ENCODE measurements around the gene NLN.
"Not testable (repeated sequence)": the region's sequence is repeated elsewhere in the genome, so short reads cannot be mapped to it uniquely, and the experiment has no call there.

Gene NLN

GRCh38 chr5:65791712-65792673 is 70.0 kb downstream of the NLN start:
- Histone ChIP-seq H3K4me3 (ENCODE audit: low read length) (no peak overlapping the region), H3K4me1 (ENCODE audit: insufficient read depth, low read length) (peaks cover 10% of the 10 kb centered on the region), H3K36me3 (ENCODE audit: insufficient read depth, low read length) (peaks cover 35% of the 10 kb centered on the region), H3K9me3 (ENCODE audit: low read length) (no peaks in the 10 kb centered on the region), H3K27me3 (ENCODE audit: insufficient read depth, low read length) (no peaks in the 10 kb centered on the region), H2AFZ (ENCODE audit: low read depth, low read length) (no peak overlapping the region)

- H3K4me3 ChIP-seq (ENCODE audit: low read length), result no peak overlapping the region
- peaks cover 23% of the 10 kb centered on the region for H3K4me1 ChIP-seq (ENCODE audit: insufficient read depth, low read length)
- H2AFZ ChIP-seq (ENCODE audit: low read depth, low read length), result no peak overlapping the region
- H3K9me3 ChIP-seq (ENCODE audit: low read length), result no peaks in the 10 kb centered on the region
- H3K36me3 ChIP-seq (ENCODE audit: insufficient read depth, low read length), result peaks cover 19% of the 10 kb centered on the region
- H3K27me3 ChIP-seq (ENCODE audit: insufficient read depth, low read length), result no peaks in the 10 kb centered on the region
Measured at GRCh38 chr5:65796269-65796668, 74.3 kb downstream of the NLN start.

- no peak overlapping the region for H2AFZ ChIP-seq (ENCODE audit: low read depth, low read length)
- no peak overlapping the region for H3K4me3 ChIP-seq (ENCODE audit: low read length)
- peaks cover under 1% of the 10 kb centered on the region for H3K9me3 ChIP-seq (ENCODE audit: low read length)
- H3K36me3 ChIP-seq (ENCODE audit: insufficient read depth, low read length), result peaks cover 19% of the 10 kb centered on the region
- H3K4me1 ChIP-seq (ENCODE audit: insufficient read depth, low read length), result peaks cover 23% of the 10 kb centered on the region
- no peaks in the 10 kb centered on the region for H3K27me3 ChIP-seq (ENCODE audit: insufficient read depth, low read length)
Measured at GRCh38 chr5:65796751-65797316, 74.8 kb downstream of the NLN start.

- Histone ChIP-seq H3K9me3 (ENCODE audit: low read length) (peaks cover 7% of the 10 kb centered on the region), H3K36me3 (ENCODE audit: insufficient read depth, low read length) (peaks cover 16% of the 10 kb centered on the region)
Measured at GRCh38 chr5:65797481-65797880, 75.5 kb downstream of the NLN start.

GRCh38 chr5:65799857-65800256 is 77.9 kb downstream of the NLN start:
- Histone ChIP-seq H3K27me3 (ENCODE audit: insufficient read depth, low read length) (no peaks in the 10 kb centered on the region), H3K4me3 (ENCODE audit: low read length) (no peak overlapping the region), H3K4me1 (ENCODE audit: insufficient read depth, low read length) (peaks cover 21% of the 10 kb centered on the region), H3K36me3 (ENCODE audit: insufficient read depth, low read length) (peaks cover 14% of the 10 kb centered on the region), H2AFZ (ENCODE audit: low read depth, low read length) (no peak overlapping the region), H3K9me3 (ENCODE audit: low read length) (peaks cover 20% of the 10 kb centered on the region)

More at GRCh38 chr5:65797481-65797880, 75.5 kb downstream of the NLN start:
- H2AFZ ChIP-seq (ENCODE audit: low read depth, low read length), result no peak overlapping the region
- H3K4me1 ChIP-seq (ENCODE audit: insufficient read depth, low read length), result peaks cover 21% of the 10 kb centered on the region
- H3K4me3 ChIP-seq (ENCODE audit: low read length), result no peak overlapping the region
- H3K27me3 ChIP-seq (ENCODE audit: insufficient read depth, low read length), result no peaks in the 10 kb centered on the region

- no peaks in the 10 kb centered on the region for H3K27me3 ChIP-seq (ENCODE audit: insufficient read depth, low read length)
- no peak overlapping the region for H3K4me3 ChIP-seq (ENCODE audit: low read length)
- peaks cover 20% of the 10 kb centered on the region for H3K9me3 ChIP-seq (ENCODE audit: low read length)
- H2AFZ ChIP-seq (ENCODE audit: low read depth, low read length), result no peak overlapping the region
- peaks cover 14% of the 10 kb centered on the region for H3K36me3 ChIP-seq (ENCODE audit: insufficient read depth, low read length)
- peaks cover 21% of the 10 kb centered on the region for H3K4me1 ChIP-seq (ENCODE audit: insufficient read depth, low read length)
Measured at GRCh38 chr5:65800775-65801174, 78.8 kb downstream of the NLN start.

GRCh38 chr5:65801352-65801783 is 79.4 kb downstream of the NLN start:
- Histone ChIP-seq H3K9me3 (ENCODE audit: low read length) (peaks cover 20% of the 10 kb centered on the region), H3K27me3 (ENCODE audit: insufficient read depth, low read length) (no peaks in the 10 kb centered on the region), H3K4me1 (ENCODE audit: insufficient read depth, low read length) (peaks cover 21% of the 10 kb centered on the region), H3K36me3 (ENCODE audit: insufficient read depth, low read length) (peaks cover 20% of the 10 kb centered on the region), H2AFZ (ENCODE audit: low read depth, low read length) (no peak overlapping the region), H3K4me3 (ENCODE audit: low read length) (no peak overlapping the region)

- Histone ChIP-seq H3K9me3 (ENCODE audit: low read length) (peaks cover 20% of the 10 kb centered on the region), H3K27me3 (ENCODE audit: insufficient read depth, low read length) (no peaks in the 10 kb centered on the region), H3K4me1 (ENCODE audit: insufficient read depth, low read length) (peaks cover 21% of the 10 kb centered on the region), H3K4me3 (ENCODE audit: low read length) (no peak overlapping the region), H3K36me3 (ENCODE audit: insufficient read depth, low read length) (peaks cover 21% of the 10 kb centered on the region), H2AFZ (ENCODE audit: low read depth, low read length) (no peak overlapping the region)
Measured at GRCh38 chr5:65802080-65802479, 80.1 kb downstream of the NLN start.

GRCh38 chr5:65802820-65803219 is 80.8 kb downstream of the NLN start:
- no peaks in the 10 kb centered on the region for H3K27me3 ChIP-seq (ENCODE audit: insufficient read depth, low read length)
- peaks cover 21% of the 10 kb centered on the region for H3K4me1 ChIP-seq (ENCODE audit: insufficient read depth, low read length)
- no peak overlapping the region for H3K4me3 ChIP-seq (ENCODE audit: low read length)
- peaks cover 20% of the 10 kb centered on the region for H3K9me3 ChIP-seq (ENCODE audit: low read length)
- peaks cover 16% of the 10 kb centered on the region for H3K36me3 ChIP-seq (ENCODE audit: insufficient read depth, low read length)
- no peak overlapping the region for H2AFZ ChIP-seq (ENCODE audit: low read depth, low read length)

GRCh38 chr5:65803699-65804391 is 81.8 kb downstream of the NLN start:
- Histone ChIP-seq H2AFZ (ENCODE audit: low read depth, low read length) (no peak overlapping the region), H3K27me3 (ENCODE audit: insufficient read depth, low read length) (no peaks in the 10 kb centered on the region), H3K4me1 (ENCODE audit: insufficient read depth, low read length) (peaks cover 21% of the 10 kb centered on the region), H3K9me3 (ENCODE audit: low read length) (peaks cover 20% of the 10 kb centered on the region), H3K36me3 (ENCODE audit: insufficient read depth, low read length) (peaks cover 14% of the 10 kb centered on the region), H3K4me3 (ENCODE audit: low read length) (no peak overlapping the region)

GRCh38 chr5:65805089-65805488 is 83.1 kb downstream of the NLN start:
- Histone ChIP-seq H3K4me1 (ENCODE audit: insufficient read depth, low read length) (peaks cover 14% of the 10 kb centered on the region), H3K27me3 (ENCODE audit: insufficient read depth, low read length) (no peaks in the 10 kb centered on the region), H3K4me3 (ENCODE audit: low read length) (no peak overlapping the region), H2AFZ (ENCODE audit: low read depth, low read length) (no peak overlapping the region), H3K9me3 (ENCODE audit: low read length) (peaks cover 20% of the 10 kb centered on the region), H3K36me3 (ENCODE audit: insufficient read depth, low read length) (peaks cover 25% of the 10 kb centered on the region)

- not testable (repeated sequence) for H2AFZ ChIP-seq (ENCODE audit: low read depth, low read length); H3K27me3 ChIP-seq (ENCODE audit: insufficient read depth, low read length); H3K4me1 ChIP-seq (ENCODE audit: insufficient read depth, low read length); H3K4me3 ChIP-seq (ENCODE audit: low read length)
- Histone ChIP-seq H3K9me3 (ENCODE audit: low read length) (peaks cover 13% of the 10 kb centered on the region), H3K36me3 (ENCODE audit: insufficient read depth, low read length) (peaks cover 45% of the 10 kb centered on the region)
Measured at GRCh38 chr5:65807494-65807893, 85.5 kb downstream of the NLN start.

- H3K9me3 ChIP-seq (ENCODE audit: low read length), result peaks cover 5% of the 10 kb centered on the region
- H3K27me3 ChIP-seq (ENCODE audit: insufficient read depth, low read length), result no peaks in the 10 kb centered on the region
- no peaks in the 10 kb centered on the region for H3K4me1 ChIP-seq (ENCODE audit: insufficient read depth, low read length)
- H2AFZ ChIP-seq (ENCODE audit: low read depth, low read length), result no peak overlapping the region
- no peak overlapping the region for H3K4me3 ChIP-seq (ENCODE audit: low read length)
- H3K36me3 ChIP-seq (ENCODE audit: insufficient read depth, low read length), result peaks cover 52% of the 10 kb centered on the region
Measured at GRCh38 chr5:65808251-65808741, 86.3 kb downstream of the NLN start.
